ENCODE measurements around the gene KLK2.

The KLK2 gene

DNA sequence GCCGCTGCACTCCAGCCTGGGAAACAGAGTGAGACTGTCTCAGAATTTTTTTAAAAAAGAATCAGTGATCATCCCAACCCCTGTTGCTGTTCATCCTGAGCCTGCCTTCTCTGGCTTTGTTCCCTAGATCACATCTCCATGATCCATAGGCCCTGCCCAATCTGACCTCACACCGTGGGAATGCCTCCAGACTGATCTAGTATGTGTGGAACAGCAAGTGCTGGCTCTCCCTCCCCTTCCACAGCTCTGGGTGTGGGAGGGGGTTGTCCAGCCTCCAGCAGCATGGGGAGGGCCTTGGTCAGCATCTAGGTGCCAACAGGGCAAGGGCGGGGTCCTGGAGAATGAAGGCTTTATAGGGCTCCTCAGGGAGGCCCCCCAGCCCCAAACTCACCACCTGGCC is at the start of gene KLK2:
Gene KLK2, plus strand, starts transcription at position 384 of the 400 bp plus-strand sequence. CDS start 35 bp downstream, outside the sequence.
- DNase-seq (ENCODE audit: low spot score): no peak

GRCh38 chr19:50826492-50827240 is 46.6 kb upstream of the KLK2 start:
- no peak for DNase-seq (ENCODE audit: low spot score)

GRCh38 chr19:50827476-50827875 is 45.8 kb upstream of the KLK2 start:
- DNase-seq (ENCODE audit: low spot score): no peak

DNA sequence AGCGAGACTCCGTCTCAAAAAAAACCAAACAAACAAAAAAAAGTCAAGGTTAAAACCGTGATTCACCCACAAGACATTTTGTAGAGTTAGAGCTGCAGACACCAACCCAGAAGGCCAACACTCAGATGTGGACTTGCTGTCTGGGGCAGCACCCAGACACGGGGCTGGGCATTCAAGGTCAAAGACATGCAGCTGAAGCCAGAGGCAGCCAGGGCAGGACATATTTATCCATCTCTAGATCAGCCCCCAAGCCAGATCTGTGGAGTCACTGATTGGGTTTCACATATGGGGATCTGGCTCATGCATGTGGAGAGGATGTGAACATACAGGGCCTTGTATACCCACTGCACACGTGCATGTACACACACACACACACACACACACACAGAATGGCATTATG is 43.4 kb upstream of the KLK2 start:
- no peak for DNase-seq (ENCODE audit: low spot score)

GRCh38 chr19:50830266-50831025 is 42.8 kb upstream of the KLK2 start:
- no peak for DNase-seq (ENCODE audit: low spot score)

DNA sequence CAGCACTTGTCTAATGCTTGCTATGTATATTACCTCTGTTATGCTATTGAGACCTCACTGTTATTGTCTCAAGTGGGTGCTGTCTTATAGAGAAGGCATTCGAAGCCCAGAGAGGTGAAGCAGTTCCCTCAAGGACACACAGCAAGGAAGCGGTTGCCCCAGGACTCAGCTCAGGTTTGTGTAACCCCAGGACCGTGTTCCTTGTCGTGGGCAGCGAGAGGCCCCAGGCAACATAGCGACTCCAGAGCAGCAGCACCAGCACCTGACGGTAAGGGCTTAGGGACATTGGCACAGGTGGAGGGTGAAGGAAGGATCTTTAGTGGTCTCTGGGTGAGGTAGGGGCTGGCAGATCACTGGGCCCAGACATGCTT is 42.2 kb upstream of the KLK2 start:
- DNase-seq (ENCODE audit: low spot score): no peak

GRCh38 chr19:50832666-50833065 is 40.6 kb upstream of the KLK2 start:
- no peak for DNase-seq (ENCODE audit: low spot score)

GRCh38 chr19:50833117-50833801 is 40.0 kb upstream of the KLK2 start, which contains the start of gene KLK15:
Gene KLK15 (minus strand): TSS chr19:50833574. CDS start chr19:50831492, 2,082 bp downstream.
- no peak for DNase-seq (ENCODE audit: low spot score)

- no peak for DNase-seq (ENCODE audit: low spot score)
These were observed 39.5 kb upstream of the KLK2 start for GRCh38 chr19:50833802-50834167.

- DNase-seq (ENCODE audit: low spot score): no peak
These were observed 38.0 kb upstream of the KLK2 start for GRCh38 chr19:50835103-50835784.

DNA sequence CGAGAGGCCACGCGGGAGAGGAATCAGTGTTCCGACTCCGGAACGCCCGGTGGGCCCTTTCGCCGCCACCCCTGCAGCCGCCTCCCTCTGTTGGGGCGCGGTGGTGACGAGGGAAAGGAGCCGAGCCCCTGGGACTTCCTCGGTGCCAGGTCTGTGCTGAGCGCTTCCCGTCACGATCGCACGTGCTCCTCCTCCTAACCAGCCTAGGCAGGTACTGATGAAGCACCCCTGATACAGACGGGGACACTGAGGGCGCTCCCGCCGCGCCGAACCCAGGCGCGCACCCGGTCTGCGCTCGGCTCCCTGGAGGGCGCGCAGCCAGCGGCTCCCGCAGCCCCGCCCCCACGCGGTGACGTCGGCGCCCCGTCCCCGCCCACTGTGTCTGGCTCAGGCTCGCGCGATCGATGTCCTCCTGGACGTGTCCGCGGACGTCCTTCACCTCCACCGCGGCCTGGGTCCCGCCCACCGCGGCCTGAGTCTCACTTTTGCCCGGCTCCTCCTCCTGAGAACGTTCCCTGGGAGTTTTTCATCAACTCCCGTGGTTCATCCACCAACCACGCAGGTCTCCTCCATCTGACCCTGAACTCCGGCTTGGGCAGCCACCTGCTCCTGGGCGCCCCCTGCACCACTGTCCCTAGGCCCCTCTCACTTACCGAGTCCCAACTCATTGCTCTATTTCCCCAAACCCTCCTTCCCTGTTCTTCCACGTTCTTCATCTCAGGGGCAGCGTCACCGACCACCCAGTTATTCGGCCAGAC is 37.3 kb upstream of the KLK2 start:
- peak; percentile 70 for DNase-seq (ENCODE audit: low spot score)

DNA sequence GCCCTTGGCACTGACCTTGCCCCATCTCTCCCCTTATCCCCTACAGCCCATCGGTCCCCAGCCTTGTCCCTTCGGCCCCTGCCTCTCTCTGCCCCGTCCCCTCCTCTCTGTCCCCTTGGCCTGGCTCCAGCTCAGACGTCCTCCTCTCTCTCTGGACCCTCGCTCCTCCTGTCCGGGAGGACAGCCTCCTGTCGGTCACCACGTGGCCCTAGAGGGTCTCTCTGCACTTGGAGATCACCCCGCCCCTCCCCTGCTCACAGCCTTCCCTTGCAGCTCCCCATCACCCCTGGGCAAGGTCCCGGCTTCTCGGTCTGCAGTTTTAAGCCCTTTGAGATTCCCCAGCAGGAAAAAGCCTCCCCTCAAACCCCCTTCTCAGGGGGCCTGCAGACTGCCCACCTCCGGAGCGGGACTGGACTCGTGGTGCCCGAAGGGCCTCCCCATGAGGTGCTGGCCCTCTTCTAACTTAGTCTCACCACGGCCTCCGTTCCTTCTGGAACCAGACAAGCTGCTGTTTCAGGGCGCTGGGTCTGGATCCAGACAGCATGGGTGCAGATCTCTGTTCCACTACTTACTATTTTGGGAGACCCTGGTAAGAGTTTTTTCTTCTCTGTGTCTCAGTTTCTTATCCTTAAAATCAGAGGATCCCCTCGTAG is 36.6 kb upstream of the KLK2 start:
- DNase-seq (ENCODE audit: low spot score): no peak

GRCh38 chr19:50837300-50837699 is 35.9 kb upstream of the KLK2 start:
- DNase-seq (ENCODE audit: low spot score): no peak

DNA sequence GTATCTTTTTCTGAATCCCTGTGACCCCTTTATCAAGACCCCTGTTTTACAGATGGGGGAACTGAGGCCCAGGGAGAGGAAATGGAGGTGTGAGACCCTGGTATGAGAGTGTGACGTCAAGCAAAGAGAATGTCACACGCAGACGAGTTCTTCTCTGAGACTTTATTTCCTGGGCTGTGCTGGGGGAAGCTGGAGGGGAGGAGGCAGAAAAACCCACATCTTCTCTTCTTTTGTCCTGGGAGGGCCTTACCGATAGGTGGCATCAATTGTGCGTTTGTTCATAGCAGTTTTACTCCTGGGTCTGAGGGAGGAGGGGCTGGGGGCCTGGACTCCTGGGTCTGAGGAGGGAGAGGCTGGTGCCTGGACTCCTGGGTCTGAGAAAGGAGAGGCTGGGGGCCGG is 35.0 kb upstream of the KLK2 start:
- no peak for DNase-seq (ENCODE audit: low spot score)

GRCh38 chr19:50839712-50840655 is 33.3 kb upstream of the KLK2 start:
- DNase-seq (ENCODE audit: low spot score): no peak

DNA sequence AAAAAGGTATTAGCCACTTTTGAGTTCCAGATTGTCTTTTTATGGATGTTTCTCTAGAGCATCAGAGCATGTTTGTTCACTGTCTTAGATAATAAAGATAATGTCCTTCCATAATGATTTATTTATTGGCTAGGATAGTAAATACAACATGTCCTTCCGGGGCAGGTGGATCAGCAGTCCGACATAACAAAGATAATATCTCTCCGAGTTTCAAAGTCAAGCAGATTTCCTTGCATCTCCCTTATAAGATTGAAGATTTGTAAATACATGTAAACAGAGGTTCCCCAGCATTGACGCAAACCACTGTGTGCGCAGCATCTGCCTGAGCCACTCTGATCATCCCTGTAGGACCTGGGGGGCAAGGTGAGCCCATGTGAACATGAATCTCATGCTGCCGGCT is 31.1 kb upstream of the KLK2 start:
- no peak for DNase-seq (ENCODE audit: low spot score)

- no peak for DNase-seq (ENCODE audit: low spot score)
These were observed 30.0 kb upstream of the KLK2 start for GRCh38 chr19:50843205-50843604.

DNA sequence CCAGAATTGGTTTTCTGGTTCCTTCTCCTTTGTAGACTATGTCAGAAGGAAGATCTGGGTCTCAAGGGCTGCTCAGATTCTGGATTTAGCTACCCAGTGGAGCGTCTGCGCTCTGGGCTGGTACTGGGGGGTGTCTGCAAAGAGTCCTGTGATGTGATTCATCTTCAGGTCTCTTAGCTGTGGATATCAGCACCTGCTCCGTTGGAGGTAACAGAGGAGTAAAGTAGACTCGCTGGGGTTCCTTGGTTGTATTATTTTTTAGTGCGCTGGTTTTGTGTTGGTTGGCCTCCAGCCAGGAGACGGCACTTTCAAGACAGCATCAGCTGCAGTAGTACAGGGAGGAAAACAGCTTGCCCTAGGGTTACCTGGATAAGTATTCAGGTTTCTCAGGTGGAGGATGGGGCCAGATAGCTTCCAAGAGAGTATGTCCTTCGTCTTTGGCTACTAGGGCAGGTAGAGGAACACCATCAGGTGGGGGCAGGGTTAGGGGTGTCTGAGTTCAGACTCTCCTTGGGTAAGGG is 29.5 kb upstream of the KLK2 start:
- no peak for DNase-seq (ENCODE audit: low spot score)

DNA sequence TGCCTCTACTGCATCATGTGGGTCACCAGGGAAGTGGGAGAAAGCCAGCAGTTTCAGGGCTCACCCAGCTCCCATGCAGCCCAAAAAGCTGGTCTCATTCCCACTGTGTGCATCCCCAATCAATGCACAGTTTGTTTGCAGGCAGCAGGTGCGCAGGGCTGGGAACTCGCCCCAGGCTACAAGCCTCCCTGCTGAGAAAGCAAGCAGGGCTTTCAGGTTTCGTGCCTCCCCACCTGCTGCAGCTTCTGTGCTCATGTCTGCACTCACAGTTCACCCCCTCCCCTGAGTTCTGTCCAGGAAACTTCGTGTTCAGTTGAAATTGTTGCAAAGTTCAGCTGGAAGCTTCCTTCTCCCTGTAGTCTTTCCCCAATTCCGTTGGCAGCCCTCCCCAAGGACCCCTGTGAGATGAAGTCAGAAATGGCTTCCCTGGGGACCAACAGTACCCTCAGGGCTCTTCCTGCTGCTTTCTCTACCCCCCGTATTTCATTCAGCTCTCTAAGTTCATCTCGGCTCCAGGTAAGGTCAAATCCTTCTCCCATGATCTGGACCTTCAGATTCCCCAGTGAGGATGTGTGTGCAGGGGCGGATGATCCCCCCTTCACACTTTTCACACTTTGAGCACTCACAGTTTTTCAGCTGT is 28.8 kb upstream of the KLK2 start:
- no peak for DNase-seq (ENCODE audit: low spot score)

Measured in Ammon's horn (tissue), 1 donor.